UCSD-AML1 (cell line): ENCODE data around the gene BCORL1.

Source experiments
- DNase-seq: peaks from one replicate; lab custom pipeline; 2025; ENCODE audit not compliant: unreplicated experiment; lab: John Stamatoyannopoulos, UW

Gene BCORL1

DNA sequence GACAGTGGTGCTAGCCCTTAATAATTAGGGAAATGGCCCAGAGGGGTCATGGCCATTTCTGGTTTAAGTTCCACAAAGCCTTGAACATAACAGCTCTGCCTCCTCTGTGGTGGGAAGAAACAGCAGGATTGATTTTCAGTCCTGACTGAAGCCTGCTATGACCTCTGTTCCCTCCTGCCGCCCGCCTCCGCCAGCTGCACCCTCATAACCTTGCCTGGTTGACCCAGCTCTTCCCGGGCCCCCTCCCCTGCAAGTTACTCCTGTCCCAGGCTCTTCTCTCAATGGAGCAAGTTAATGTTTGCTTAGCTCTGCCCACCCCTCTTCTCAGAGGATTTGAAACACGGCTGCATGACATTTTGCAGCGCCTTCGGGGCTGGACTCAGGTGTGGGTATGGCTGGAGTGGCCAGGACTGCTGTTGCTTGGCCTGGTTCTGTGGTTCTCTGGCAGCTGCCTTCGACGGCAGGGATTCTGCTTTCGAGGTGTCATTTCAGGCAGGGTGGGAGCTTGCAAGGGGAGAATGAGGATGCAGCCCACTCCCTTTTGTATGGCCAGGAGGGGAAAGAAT, 27.3 kb downstream of the BCORL1 start:
- DNase-seq = no peak

- no peak for DNase-seq
Observed at GRCh38 chrX:130012683-130013082, 30.2 kb downstream of the BCORL1 start.

DNA sequence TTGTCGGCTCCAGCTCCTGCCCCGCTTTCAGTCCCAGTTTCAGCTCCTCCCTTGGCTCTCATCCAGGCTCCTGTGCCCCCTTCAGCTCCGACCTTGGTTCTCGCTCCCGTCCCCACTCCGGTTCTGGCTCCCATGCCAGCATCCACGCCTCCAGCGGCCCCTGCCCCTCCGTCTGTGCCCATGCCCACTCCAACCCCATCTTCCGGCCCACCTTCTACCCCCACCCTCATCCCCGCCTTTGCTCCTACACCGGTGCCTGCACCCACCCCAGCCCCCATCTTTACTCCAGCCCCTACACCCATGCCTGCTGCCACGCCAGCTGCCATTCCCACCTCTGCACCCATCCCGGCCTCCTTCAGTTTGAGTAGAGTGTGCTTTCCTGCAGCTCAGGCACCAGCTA, 31.2 kb downstream of the BCORL1 start:
- DNase-seq = no peak

DNA sequence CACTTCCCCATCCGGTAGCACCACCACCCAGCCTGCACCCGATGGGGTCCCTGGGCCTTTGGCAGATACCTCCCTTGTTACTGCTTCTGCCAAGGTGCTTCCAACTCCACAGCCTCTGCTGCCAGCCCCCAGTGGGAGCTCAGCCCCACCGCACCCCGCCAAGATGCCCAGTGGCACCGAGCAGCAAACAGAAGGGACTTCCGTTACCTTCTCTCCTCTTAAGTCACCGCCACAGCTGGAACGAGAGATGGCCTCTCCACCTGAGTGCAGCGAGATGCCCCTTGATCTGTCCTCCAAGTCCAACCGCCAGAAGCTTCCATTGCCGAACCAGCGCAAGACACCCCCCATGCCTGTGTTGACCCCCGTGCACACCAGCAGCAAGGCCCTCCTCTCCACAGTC, 31.9 kb downstream of the BCORL1 start:
- no peak for DNase-seq

DNA sequence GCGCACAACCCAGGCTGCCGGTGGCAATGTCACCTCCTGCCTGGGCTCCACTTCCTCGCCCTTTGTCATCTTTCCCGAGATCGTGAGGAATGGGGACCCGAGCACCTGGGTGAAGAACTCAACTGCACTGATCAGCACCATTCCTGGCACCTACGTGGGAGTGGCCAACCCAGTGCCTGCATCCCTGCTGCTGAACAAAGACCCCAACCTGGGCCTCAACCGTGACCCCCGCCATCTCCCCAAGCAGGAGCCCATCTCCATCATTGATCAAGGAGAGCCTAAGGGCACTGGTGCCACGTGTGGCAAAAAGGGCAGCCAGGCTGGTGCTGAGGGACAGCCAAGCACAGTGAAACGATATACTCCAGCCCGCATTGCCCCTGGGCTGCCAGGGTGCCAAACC, 32.3 kb downstream of the BCORL1 start:
- no peak for DNase-seq

DNA sequence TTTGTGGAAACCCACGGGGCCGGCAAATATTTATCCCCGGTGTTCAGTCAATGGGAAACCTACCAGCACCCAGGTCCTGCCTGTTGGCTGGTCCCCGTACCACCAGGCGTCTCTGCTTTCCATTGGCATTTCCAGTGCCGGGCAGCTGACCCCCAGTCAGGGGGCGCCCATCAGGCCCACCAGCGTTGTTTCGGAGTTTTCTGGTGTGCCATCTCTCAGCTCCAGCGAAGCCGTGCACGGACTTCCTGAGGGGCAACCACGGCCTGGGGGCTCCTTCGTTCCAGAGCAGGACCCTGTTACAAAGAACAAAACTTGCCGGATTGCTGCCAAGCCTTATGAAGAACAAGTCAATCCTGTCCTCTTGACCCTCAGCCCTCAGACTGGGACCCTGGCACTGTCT, 32.7 kb downstream of the BCORL1 start:
- DNase-seq = no peak

DNA sequence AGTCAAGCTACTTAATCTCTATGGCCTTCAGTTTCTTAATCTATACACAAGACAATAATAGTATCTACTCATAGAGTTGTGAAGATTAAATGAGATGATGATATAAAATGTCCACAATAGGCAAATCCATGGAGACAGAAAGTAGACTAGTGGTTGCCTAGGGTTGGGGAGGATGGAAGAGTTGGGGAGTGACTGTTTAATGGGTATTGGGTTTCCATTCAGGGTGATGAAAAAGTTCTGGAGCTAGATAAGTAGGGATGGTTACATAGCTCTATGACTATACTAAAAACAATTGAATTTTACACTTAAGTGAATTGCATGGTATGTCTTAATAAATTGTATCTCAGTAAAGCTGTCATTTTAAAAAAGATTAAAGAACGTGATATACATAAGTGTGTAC, 35.7 kb downstream of the BCORL1 start:
- no peak for DNase-seq

DNA sequence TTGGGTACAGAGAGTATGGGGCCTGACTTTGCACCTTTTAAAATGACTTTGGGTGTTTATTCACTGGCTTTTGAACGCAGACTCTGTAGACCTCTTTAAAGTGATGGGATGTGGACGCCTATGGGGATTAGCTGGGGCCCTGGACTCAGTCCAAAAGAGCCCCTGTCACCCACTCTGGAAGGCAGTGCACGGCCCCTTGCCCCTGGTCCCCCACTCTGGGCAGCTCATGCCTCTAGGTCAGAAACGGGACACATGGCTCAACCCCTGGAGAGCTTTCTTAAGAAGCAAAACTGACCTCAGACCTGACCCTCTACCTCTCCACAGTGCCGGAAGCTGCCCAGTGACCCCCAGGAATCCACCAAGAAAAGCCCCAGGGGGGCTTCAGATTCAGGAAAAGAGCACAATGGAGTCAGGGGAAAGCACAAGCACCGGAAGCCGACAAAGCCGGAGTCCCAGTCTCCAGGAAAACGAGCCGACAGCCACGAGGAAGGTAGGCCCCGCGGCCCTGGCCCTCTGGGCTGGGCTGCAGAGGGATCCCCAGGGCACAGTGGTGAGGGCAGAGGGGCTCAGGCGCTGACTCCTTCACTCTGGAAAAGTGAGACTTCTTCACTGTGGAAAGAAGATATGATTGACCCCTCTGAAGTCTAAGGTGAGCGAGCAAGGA, 38.4 kb downstream of the BCORL1 start:
- DNase-seq = no peak

DNA sequence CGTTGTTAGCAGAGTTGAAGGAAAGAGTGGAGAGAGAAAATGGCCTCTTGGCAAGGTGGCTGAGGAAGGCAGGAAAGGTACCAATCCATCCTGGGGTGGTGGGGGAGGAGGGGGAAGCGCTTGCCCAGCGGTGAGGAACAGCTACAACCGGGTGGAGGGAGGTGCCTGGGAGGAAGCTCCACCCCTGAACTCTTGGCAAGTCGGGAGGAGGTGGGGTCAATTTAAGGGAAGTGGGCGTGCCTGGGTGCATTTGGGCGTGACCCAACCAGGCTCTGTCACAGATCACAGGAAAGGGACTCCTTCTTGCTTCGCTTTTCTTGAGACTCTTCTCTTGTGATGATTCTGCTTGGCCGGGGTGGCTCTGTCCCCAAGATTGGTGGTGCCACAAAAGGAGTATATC, 41.7 kb downstream of the BCORL1 start:
- peak; percentile 80 for DNase-seq

GRCh38 chrX:130025256-130025655, 42.8 kb downstream of the BCORL1 start:
- no peak for DNase-seq

DNA sequence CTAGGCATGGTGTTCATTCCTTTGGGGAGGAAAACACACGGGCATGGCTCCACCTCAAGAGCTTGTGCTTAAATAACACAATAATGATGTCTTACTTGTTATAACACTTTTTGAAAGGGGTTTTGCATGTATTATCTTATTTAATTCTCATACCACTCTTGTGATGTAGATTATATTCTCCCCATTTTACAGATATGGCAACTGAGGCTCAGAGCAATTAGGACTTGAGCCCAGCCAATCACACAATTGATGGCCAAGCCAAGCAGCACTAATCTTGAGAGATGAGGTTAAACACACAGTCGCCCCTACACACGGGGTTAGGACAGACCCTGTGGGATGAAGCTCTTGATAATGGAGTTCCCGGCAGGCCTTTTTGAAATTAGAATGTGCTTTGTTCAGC, 45.1 kb downstream of the BCORL1 start:
- no peak for DNase-seq

DNA sequence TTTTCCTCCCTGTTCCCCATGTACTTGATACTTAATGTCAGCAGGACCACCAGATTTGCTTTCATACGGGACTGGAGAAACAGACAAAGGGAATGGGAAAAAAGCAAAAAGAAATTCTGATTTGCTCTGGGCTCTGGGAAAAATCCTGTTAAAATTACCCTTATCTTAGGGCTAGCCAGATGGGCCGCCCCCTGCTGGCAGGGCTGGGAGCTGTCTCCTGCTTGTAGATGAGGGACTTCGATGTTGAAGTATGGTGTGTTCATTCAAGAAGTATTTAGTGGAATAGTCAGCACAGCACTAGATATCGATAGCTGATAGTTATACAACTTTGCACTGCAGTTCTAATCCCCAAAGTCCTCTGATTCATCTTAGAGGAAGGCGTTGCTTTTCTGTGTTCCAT, 45.8 kb downstream of the BCORL1 start:
- DNase-seq = peak; percentile 40

DNA sequence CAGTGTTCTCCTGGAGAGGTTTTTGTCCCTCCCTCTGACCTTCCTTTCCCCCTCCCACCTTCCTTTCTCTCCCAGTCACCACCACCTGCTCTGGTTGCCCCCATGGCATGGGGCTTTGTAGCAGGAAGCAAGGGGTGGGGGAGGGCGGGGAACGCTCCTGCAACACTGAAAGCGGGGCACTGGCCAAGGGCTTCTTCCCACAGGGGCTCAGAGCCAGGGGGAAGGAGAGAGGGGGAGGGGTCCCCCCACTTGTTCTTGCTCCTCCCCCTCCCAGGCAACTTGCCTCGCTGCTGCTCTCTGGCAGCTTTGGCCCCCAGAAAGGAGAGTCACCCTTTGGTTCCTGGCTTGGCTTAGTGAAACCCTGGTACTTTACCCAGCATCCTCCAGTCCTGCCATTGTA, 48.4 kb downstream of the BCORL1 start:
- no peak for DNase-seq

DNA sequence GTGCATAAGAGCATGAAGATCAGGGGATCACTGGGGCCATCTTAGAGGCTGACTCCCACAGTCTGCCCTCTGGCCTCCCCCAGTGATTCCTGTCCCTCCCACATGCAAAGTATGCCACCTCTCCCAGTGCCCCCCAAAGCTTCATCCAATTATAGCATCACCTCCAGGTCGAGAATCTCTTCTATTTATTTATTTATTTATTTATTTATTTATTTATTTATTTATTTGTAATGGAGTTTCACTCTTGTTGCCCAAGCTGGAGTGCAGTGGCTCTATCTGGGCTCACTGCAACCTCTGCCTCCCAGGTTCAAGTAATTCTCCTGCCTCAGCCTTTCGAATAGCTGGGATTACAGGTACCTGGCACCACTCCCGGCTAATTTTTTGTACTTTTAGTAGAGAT, 50.1 kb downstream of the BCORL1 start:
- no peak for DNase-seq

DNA sequence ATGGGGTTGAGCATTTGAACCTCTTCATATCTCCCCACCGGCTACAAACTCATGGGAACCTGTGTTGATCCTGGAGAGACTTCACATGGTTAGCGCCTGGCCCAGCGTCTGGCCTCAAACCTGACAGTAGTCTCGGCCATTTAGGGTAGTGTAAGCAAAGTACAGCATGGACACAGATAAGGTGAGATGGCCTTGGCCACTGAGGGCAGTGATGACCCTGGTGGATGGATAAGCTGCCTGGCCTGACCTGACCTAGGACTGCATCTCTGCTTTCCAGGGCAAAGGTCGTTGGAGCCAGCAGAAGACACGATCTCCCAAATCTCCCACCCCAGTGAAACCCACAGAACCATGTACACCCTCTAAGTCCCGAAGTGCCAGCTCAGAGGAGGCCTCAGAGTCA, 51.7 kb downstream of the BCORL1 start:
- DNase-seq = no peak

DNA sequence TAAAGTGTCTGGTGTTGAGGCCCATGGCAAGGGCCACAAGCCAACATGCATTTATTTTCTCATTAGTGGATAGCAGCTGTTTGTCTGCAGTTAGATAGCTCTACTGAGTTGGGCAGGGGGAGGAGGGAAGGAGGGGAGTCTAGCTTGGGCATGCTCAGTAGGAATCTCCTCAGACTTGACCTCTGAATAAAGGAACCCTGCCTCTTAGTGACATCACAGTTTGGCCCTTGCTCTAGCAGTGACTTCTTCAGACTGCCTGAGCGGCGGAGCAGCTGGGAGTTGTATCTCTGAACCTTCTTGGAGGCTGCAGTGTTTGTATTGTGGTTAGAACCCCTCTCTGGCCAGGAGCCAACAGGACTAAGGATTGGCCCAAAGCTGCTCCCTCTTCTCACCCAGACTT, 57.4 kb downstream of the BCORL1 start:
- DNase-seq = no peak

- no peak for DNase-seq
Observed at GRCh38 chrX:130047416-130047815, 65.0 kb downstream of the BCORL1 start.

- DNase-seq = no peak
Observed at GRCh38 chrX:130048686-130049222, 66.3 kb downstream of the BCORL1 start.

- no peak for DNase-seq
Observed at GRCh38 chrX:130049821-130050220, 67.4 kb downstream of the BCORL1 start.

GRCh38 chrX:130051176-130051845, 68.9 kb downstream of the BCORL1 start:
- no peak for DNase-seq

GRCh38 chrX:130053236-130053635, 70.8 kb downstream of the BCORL1 start:
- no peak for DNase-seq

DNA sequence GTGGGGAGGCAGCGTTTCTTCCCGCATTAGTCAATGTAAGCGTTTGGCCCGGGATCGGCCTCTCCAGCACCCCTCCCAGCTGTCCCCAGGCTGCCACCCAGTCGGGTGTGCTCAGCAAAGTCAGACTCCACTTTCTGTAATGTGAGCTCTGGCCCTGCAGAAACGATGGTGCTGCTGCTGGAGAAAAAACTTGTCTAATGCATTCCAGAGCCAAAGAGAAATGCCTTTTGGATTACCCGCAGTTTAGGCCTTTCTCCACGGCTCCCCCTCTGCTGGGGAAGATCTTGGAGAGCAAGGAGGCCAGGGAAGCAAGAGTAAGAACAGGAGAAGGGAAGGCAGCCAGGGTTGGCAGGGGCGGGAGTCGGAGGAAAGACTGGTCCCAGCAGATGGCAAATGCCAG, 72.7 kb downstream of the BCORL1 start:
- DNase-seq = no peak
